PFSK-1 (cell line): Measurements from ENCODE around the gene MN1.

Source experiments
- FOXP2 ChIP-seq: optimal IDR thresholded peaks from 2 replicates; pipeline ENCODE3; 2011; ENCODE audit warnings: borderline replicate concordance, control low read depth, inconsistent platforms; ENCODE audit not compliant: insufficient read depth; ENCODE audit errors: extremely low read length, extremely low read depth
- POLR2AphosphoS5 ChIP-seq: IDR thresholded peaks from 2 replicates; pipeline ENCODE4 v1.6.1; 2012; ENCODE audit warnings: low read depth, mild to moderate bottlenecking, control low read depth, low read length, moderate library complexity
- SIN3A ChIP-seq: IDR thresholded peaks from 2 replicates; pipeline ENCODE4 v1.6.1; 2012; ENCODE audit warnings: mild to moderate bottlenecking, low read length, moderate library complexity, borderline replicate concordance; ENCODE audit not compliant: insufficient read depth
- TAF1 ChIP-seq: IDR thresholded peaks from 2 replicates; pipeline ENCODE4 v1.6.1; 2012; ENCODE audit warnings: low read length, control low read depth, borderline replicate concordance; ENCODE audit not compliant: insufficient read depth
- TF ChIP-seq, protein P1 (sequence below), 2 experiments: IDR thresholded peaks; 2 replicates each; pipeline versions ENCODE4 v1.6.1 to v1.8.0; 2011 to 2012; ENCODE audit warnings: low read depth in 2 of 2, low read length in 2 of 2, control low read depth in 1 of 2, inconsistent platforms in 1 of 2, mild to moderate bottlenecking in 1 of 2, moderate library complexity in 1 of 2; ENCODE audit not compliant: insufficient read depth in 1 of 2

The MN1 gene

DNA sequence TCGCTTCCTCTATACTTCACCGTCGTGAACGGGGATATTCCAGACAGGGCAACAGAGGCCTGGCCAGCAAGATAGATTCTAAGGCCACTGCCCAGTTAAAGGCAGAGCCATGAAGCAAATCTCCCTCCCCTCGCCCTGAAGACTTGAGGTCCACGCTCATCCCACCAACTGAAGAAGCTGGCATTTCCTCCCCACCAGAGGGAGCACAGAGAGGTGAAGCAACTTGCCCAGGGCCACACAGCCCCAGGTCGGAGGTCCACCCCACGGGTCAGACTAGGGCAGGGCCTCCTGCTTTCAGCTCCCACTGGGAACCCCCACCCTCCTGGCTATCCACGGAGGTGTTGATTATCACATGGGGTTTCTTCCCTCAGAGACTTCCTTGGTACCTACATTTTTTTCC, 27.4 kb downstream of the MN1 start:
- TF ChIP-seq FOXP2 = no peak

- TF ChIP-seq FOXP2 (no peak), TAF1 (no peak), POLR2AphosphoS5 (no peak), SIN3A (no peak)
- TF ChIP-seq, protein P1, sequence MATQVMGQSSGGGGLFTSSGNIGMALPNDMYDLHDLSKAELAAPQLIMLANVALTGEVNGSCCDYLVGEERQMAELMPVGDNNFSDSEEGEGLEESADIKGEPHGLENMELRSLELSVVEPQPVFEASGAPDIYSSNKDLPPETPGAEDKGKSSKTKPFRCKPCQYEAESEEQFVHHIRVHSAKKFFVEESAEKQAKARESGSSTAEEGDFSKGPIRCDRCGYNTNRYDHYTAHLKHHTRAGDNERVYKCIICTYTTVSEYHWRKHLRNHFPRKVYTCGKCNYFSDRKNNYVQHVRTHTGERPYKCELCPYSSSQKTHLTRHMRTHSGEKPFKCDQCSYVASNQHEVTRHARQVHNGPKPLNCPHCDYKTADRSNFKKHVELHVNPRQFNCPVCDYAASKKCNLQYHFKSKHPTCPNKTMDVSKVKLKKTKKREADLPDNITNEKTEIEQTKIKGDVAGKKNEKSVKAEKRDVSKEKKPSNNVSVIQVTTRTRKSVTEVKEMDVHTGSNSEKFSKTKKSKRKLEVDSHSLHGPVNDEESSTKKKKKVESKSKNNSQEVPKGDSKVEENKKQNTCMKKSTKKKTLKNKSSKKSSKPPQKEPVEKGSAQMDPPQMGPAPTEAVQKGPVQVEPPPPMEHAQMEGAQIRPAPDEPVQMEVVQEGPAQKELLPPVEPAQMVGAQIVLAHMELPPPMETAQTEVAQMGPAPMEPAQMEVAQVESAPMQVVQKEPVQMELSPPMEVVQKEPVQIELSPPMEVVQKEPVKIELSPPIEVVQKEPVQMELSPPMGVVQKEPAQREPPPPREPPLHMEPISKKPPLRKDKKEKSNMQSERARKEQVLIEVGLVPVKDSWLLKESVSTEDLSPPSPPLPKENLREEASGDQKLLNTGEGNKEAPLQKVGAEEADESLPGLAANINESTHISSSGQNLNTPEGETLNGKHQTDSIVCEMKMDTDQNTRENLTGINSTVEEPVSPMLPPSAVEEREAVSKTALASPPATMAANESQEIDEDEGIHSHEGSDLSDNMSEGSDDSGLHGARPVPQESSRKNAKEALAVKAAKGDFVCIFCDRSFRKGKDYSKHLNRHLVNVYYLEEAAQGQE (IDR thresholded peaks at IDR 0.05; ENCODE audit: insufficient read depth in 1 of 2, low read depth in 2 of 2, low read length in 2 of 2) = no peak
Measured at GRCh38 chr22:27772984-27773498, 28.5 kb downstream of the MN1 start.

DNA sequence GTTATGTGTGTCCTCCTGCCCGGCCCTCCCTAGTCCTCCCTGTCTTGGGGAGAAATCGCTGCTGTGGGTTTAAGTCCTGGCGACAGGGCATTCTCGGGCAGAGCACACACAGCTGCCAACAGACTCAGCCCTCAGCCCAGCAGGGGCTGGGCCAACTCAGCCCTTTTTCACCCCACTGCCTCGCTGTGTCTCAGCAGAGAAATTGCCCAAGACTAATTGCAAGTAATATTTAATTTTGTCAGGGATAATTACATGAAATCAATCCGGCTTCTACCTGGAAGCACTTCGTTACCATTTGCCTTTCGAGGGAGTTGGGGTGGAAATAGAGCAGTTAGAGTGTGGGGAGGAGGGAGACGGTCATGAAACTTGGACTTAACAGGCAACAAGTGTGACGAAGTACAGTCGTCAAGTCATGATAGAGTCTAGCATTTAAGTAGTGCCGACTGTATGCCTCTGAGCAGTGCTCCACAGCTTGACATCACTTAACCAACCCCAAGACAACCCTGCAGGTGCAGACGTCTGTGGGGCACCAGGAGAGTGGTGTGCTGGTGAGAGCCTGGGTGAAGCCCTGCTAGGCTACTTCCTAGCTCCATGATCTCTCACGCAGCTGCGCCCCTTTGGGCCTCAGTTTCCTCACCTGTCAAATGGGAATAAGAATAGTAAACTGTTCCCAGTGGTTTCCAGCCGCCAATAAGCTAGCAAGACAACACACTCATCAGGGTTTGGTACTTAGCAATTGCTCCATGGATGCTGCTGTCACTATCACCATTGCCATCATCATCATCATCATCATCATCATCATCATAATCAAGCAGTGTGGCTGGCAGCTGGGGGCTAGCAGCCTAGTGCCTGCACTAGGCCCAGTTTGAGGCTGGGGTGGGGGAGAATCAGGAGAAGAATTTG, 29.2 kb downstream of the MN1 start:
- TF ChIP-seq SIN3A (no peak), TAF1 (no peak), POLR2AphosphoS5 (no peak), FOXP2 (no peak)
- TF ChIP-seq, protein P1 (IDR thresholded peaks at IDR 0.05; ENCODE audit: insufficient read depth in 1 of 2, low read depth in 2 of 2, low read length in 2 of 2) = no peak

DNA sequence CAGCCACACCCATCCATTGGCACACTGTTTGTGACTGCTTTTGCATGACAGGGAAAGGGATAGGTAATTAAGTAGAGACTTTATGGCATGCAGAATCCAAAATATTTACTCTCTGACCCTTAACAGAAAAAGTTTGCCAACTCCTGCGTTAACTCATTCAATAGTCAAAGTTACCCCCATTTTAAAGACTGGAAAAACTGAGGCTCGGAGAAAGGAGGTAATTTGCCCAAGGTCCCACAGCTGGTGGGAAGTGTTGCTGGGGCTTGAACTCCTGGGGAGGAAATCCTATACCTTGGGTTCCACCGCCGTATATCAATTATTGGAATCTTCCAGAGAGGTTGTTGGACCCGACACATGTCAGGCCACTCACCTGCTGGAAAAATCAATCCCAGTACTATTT, 29.9 kb downstream of the MN1 start:
- no peak for TF ChIP-seq SIN3A

- TF ChIP-seq SIN3A (no peak), TAF1 (no peak), POLR2AphosphoS5 (no peak), FOXP2 (no peak)
- TF ChIP-seq, protein P1 (IDR thresholded peaks at IDR 0.05; ENCODE audit: insufficient read depth in 1 of 2, low read depth in 2 of 2, low read length in 2 of 2) = no peak
Measured at GRCh38 chr22:27769012-27769411, 32.5 kb downstream of the MN1 start.

DNA sequence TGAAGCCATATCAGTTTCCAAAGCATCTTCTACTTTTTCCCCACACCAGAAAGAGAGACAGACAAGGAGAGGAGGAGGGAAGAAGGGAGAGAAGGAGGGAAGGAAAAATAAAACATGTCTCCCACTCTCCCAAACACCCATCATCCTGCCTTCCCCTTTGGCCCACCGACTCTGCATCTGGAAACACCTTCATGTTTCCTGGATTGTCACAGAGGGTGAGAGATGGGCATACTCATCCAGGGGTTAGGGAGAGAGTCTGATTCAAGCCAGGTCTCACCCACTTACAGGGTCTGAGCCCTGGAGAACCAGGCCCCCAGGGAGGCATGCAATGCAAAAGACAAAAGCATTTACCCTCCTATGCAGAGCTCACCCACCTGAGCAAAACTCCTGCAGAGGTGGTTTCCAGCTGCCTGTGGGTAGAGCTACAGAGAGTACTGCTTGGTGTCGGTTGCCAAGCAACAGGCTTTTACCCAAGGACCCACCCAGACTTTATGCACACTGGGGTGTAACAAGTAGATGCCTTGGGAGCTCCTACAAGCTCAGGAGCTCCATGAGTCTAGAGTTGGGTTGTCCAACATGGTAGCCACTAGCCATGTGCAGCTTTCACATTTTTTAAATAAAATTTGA, 33.4 kb downstream of the MN1 start:
- TF ChIP-seq, protein P1 (IDR thresholded peaks at IDR 0.05; ENCODE audit: insufficient read depth in 1 of 2, low read depth in 2 of 2, low read length in 2 of 2) = no peak
- no peak for TF ChIP-seq TAF1
- TF ChIP-seq SIN3A = no peak
- TF ChIP-seq POLR2AphosphoS5 = no peak
- TF ChIP-seq FOXP2 = no peak
